UCSD-AML1 (cell line): ENCODE measurements around the gene SLC39A9.

Source experiments
- DNase-seq: peaks from one replicate; lab custom pipeline; 2025; ENCODE audit not compliant: unreplicated experiment; lab: John Stamatoyannopoulos, UW

The SLC39A9 gene

DNA sequence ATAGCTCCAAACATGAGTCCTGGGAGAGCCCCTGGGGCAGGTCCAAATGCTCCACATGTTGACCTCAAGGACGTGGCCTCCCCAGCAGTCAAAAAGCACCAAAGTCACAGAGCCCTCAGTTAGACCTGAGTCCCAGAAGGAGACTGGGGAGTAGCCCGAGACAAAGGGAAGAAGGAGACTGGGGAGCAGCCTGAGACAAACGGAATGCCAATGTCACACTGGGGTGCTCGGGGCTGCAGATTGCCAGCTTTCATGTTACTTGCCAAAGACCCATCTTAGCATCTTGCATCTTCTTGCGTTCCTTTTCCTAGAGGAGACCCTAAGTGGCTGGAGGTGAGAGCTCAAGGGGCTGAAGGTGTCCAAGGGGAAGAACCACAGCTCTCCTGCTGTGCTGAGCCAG, 100.9 kb downstream of the SLC39A9 start:
- DNase-seq, result no peak

DNA sequence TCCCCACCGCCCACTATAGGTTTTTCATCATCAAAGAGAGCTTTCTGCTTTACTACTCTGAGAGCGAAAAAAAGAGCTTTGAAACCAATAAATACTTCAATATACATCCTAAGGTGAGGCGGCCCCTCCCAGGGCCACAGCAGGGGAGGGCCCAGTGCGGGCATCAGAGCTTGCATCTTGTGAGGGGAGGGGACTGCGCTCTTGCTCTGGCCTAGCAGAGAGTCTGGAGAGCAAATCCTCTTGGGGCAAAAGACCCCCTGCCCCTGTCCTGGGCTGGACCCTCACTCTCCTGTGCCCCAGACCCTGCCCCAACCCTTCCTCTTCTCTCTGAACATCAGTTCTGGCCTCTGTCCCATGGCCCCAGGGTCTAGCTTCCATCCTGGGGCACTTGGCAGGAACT, 101.6 kb downstream of the SLC39A9 start:
- DNase-seq, result no peak

DNA sequence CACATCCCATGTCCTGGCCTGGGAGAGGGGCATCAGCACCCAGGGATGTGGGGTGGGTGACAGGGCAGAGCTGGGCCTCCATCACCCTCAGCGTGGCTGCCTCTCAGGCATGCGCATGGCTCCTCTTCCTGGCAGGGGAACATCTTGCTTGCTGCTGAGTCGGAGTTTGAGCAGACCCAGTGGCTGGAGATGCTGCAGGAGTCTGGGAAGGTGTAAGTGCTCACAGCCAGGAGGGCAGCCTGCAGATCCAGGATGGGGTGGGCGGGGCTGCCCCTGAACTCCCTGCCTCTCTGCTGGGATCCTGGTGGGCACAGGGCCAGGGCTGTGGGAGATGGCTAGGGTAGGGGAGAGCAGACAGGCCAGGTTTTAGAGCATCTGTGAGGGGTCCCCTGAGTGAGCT, 102.2 kb downstream of the SLC39A9 start:
- DNase-seq, result no peak

DNA sequence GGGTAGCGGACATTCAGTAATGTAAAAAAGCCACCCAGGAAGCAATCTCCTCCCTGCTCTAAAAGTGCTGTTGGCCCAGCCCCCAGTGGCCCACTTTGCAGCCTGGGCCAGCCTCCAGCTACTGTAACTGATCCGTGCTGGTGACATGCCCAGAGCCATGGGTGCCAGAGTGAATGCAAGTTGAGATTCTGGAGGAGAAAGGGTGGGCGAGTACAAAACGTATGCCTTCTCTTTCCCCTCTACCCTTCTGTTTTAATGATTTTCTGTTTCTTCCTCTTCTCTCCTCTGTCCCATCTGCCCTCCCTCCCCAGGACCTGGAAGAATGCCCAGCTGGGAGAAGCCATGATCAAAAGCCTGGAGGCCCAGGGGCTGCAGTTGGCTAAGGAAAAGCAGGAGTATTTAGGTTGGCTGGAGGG, 102.9 kb downstream of the SLC39A9 start:
- DNase-seq, result no peak

DNA sequence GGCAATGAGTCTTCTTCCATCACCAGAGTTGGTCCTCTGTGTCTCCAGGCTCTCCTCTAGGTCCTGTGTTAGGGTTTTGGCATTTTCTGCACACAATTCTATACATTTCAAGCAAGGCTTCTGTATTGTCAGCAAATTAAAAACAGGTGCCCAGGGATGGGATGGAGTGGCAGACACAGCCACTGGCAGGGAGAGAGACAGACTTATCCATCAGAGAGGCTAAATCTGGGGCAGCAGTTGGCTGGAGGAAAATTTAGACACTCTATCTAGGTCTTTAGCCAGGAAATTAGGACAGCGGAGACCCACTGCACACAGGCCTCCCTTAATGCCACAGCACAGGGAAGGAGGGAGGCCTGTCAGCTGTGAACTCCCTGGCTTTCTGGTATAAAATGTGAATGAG, 106.3 kb downstream of the SLC39A9 start:
- no peak for DNase-seq

DNA sequence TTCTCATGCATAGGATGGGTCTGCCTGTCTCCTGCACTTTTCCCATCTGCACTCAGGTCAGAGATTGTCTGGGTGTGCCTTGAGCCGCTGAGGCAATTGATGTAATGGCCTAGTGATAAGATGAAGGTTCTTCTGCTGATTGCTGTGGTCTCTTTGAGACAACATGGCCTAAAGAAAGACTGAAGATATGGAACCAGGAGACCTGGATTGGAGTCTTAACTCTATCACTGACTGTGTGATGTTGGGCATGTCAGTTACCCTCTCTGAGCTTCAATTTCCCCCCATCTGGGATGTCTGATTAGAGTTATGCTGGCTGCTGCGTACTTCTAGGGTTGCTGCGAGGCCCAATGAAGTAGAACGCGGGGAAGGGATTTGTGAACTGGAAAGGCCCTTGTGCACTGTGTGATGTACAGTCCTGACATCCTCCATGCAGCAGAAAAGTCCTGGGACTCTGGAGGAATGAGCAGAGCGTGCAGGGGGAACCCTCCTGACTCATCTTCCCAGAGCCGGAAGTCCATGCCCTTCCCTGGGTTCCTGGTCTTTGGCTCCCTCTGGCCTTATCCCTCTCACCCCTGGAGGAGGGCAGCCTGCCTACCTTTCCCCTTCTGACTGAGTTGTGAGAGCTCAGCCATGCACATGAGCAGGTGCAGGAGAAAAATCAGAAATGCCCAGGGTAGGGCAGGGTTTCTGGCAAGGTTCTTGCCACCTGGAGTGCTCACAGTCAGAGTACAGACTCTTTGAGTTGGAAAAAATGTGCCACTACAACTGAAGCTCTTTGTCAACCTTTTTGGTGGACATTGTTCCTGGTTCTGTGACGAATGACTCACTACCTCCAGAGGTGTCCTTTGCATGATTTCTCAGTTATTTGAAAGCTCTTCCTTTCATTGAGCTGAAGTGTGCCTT, 107.1 kb downstream of the SLC39A9 start:
- DNase-seq, result no peak

DNA sequence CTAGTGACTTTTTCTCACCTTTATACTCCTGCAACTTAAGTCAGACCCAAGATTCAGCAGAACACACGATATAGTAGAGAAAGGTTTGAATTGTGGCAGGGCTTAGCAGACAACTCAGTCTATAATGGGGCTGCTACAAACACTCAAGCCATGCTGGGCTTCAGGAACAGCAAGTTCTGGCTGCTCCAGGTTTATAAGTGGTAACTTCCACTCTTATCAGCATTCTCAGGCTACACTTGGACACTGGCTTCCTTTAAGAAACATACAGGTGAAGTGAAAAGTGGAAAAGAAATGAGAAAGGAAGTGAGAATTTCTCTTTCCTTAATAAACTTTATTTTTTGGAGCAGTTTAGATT, 107.7 kb downstream of the SLC39A9 start:
- no peak for DNase-seq
